HL-60 (cell line): ENCODE data around the gene CSF1R.

Experiments
- CTCF ChIP-seq: IDR thresholded peaks from one replicate; pipeline ENCODE4 v1.5.1; 2011; ENCODE audit warnings: low read length, control low read depth, inconsistent platforms; ENCODE audit not compliant: insufficient read depth
- POLR2AphosphoS5 ChIP-seq: IDR thresholded peaks from 2 replicates; pipeline ENCODE4 v1.6.1; 2012; ENCODE audit warnings: low read depth

- no peak for TF ChIP-seq CTCF
- TF ChIP-seq POLR2AphosphoS5, result no peak
Observed at GRCh38 chr5:150068071-150068470, 18.3 kb downstream of the CSF1R start.
